Measurements from ENCODE around the gene SPAG16.

Gene SPAG16

DNA sequence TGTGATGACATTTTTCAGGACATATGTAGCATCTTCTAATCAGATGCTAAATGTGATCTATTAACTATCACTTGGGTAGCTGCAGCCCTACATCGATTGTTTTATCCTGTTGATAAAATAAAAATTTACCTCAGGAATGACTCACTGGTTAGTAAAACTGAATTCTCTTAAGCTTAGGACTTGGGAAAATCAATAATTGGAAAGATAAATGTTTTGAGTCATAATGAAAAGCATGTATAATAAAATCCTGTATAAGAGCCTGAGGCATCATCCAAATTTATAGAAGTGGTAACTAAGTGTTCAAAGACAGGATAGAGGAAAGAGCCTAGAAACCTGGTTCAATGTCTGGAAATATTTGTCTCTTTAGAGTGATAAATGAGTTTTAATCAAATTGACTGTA, 958.5 kb downstream of the SPAG16 start:
- H3K9ac ChIP-seq (ENCODE audit: low read length) = no peak overlapping the region
- H3K27me3 ChIP-seq (ENCODE audit: control insufficient read depth in 1 of 2, insufficient read depth in 2 of 2, low read length in 2 of 2) = no peaks in the 10 kb centered on the region
- H3K36me3 ChIP-seq (ENCODE audit: insufficient read depth, low read length) = no peaks in the 10 kb centered on the region
- no peaks in the 10 kb centered on the region for H3K9me3 ChIP-seq (ENCODE audit: low read length)
- no peaks in the 10 kb centered on the region for H3K4me1 ChIP-seq (ENCODE audit: insufficient read depth, low read length)
- no peak overlapping the region for H3K4me3 ChIP-seq (ENCODE audit: low read depth in 1 of 2, low read length in 2 of 2)
- H3K27ac ChIP-seq (ENCODE audit: low read depth, low read length) = no peak overlapping the region

DNA sequence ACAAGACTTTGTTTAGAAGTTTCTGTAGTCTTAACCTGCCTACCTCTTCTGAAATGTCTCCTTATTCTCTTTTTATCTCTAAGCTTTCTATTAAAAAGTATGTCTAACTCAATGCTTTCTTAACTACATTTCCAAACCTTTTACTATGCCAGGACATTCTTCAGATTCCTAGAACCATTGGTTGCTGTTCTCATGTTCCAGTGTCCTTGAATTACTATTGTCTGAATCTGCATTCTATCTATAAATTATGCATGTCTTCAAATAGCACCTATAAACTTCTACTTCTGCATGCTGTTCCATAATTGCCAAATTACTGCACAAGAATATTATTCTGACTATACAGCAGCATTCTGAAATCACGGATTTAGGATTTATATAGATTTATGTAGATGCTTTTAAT, 960.6 kb downstream of the SPAG16 start:
- no peaks in the 10 kb centered on the region for H3K36me3 ChIP-seq (ENCODE audit: insufficient read depth, low read length)
- H3K27ac ChIP-seq (ENCODE audit: low read depth, low read length) = no peak overlapping the region
- no peaks in the 10 kb centered on the region for H3K27me3 ChIP-seq (ENCODE audit: control insufficient read depth in 1 of 2, insufficient read depth in 2 of 2, low read length in 2 of 2)
- no peak overlapping the region for H3K4me3 ChIP-seq (ENCODE audit: low read depth in 1 of 2, low read length in 2 of 2)
- no peaks in the 10 kb centered on the region for H3K4me1 ChIP-seq (ENCODE audit: insufficient read depth, low read length)
- no peaks in the 10 kb centered on the region for H3K9me3 ChIP-seq (ENCODE audit: low read length)
- no peak overlapping the region for H3K9ac ChIP-seq (ENCODE audit: low read length)

DNA sequence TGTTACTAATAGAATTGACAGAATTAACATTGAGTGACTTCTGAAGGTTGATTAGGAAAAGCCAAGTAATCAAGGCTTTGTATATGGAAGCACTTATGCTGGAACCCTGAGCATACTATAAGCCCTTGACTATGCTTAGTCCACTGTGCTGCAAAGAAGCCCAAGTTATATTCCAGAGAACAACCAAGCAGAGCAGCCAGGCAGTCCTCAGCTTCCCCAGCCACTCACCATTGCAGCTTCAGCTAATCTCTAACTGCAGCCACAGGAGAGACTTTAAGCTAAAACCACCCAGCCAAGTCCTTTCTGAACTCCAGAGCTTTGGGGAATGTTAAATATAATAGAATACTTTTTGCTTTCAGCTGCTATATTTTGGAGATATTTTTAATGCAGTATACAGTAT, 962.2 kb downstream of the SPAG16 start:
- Histone ChIP-seq H3K36me3 (ENCODE audit: insufficient read depth, low read length) (no peaks in the 10 kb centered on the region), H3K4me1 (ENCODE audit: insufficient read depth, low read length) (no peaks in the 10 kb centered on the region), H3K27me3 (ENCODE audit: control insufficient read depth in 1 of 2, insufficient read depth in 2 of 2, low read length in 2 of 2) (no peaks in the 10 kb centered on the region), H3K9me3 (ENCODE audit: low read length) (no peaks in the 10 kb centered on the region), H3K27ac (ENCODE audit: low read depth, low read length) (no peak overlapping the region), H3K9ac (ENCODE audit: low read length) (no peak overlapping the region), H3K4me3 (ENCODE audit: low read depth in 1 of 2, low read length in 2 of 2) (no peak overlapping the region)

DNA sequence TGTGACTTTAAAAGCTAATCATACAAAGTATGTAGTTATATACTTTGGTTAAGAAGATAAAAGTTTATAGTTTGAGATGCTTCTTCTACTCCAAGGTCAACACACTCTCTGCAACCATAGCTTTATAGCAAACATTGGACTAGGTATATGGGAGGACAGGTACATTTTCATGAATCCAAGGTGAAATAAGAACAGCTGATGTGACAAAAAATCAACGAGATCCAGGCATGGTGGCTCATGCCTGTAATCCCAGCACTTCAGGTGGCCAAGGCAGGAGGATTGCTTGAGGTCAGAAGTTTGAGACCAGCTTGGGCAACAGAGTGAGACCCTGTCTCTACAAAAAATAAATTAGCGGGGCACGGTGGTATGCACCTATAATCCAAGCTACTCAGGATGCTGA, 963.3 kb downstream of the SPAG16 start:
- no peaks in the 10 kb centered on the region for H3K36me3 ChIP-seq (ENCODE audit: insufficient read depth, low read length)
- H3K4me3 ChIP-seq (ENCODE audit: low read depth in 1 of 2, low read length in 2 of 2) = no peak overlapping the region
- H3K27ac ChIP-seq (ENCODE audit: low read depth, low read length) = no peak overlapping the region
- no peaks in the 10 kb centered on the region for H3K4me1 ChIP-seq (ENCODE audit: insufficient read depth, low read length)
- H3K9me3 ChIP-seq (ENCODE audit: low read length) = no peaks in the 10 kb centered on the region
- no peak overlapping the region for H3K9ac ChIP-seq (ENCODE audit: low read length)
- no peaks in the 10 kb centered on the region for H3K27me3 ChIP-seq (ENCODE audit: control insufficient read depth in 1 of 2, insufficient read depth in 2 of 2, low read length in 2 of 2)

DNA sequence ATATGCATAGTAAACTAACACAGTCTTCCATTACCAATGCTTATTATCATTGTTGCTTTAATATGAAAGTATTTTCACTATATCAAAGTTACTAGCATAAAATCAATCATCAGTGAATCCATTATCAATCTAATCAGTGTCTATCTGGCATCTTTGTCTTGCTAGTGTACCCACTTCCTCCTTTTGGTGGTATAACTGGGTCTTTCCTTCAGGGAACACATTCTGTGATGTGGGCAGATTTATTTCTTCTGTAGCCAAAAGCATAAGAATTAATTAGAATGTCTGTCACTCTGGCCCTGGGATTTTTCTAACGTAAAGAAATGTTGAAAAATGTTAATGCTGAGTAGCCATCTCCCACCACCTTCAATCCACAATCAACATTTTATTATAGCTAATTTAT, 970.8 kb downstream of the SPAG16 start:
- no peaks in the 10 kb centered on the region for H3K9me3 ChIP-seq (ENCODE audit: low read length)
- no peak overlapping the region for H3K4me3 ChIP-seq (ENCODE audit: low read depth in 1 of 2, low read length in 2 of 2)
- no peak overlapping the region for H3K9ac ChIP-seq (ENCODE audit: low read length)
- no peaks in the 10 kb centered on the region for H3K36me3 ChIP-seq (ENCODE audit: insufficient read depth, low read length)
- H3K27me3 ChIP-seq (ENCODE audit: control insufficient read depth in 1 of 2, insufficient read depth in 2 of 2, low read length in 2 of 2) = no peaks in the 10 kb centered on the region
- H3K27ac ChIP-seq (ENCODE audit: low read depth, low read length) = no peak overlapping the region
- no peaks in the 10 kb centered on the region for H3K4me1 ChIP-seq (ENCODE audit: insufficient read depth, low read length)

DNA sequence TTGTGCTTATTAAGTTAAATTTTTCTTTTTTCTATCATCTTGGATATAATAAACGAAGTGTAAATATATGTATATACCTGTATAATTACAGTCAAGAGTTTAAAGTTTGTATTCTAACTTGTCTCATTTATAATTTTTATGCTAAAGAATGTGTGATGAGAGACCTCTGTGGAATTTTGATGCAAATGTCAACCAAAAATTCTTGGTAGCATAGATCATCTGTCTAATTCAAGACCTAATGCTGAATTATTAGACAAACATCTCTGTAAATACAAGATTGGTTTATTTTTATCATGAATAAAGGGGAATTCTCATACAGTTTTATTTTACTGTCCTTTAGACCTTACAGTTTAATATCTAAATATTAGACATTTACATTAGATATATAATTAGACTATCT, 977.4 kb downstream of the SPAG16 start:
- H3K4me1 ChIP-seq (ENCODE audit: insufficient read depth, low read length) = no peaks in the 10 kb centered on the region
- H3K9me3 ChIP-seq (ENCODE audit: low read length) = no peaks in the 10 kb centered on the region
- no peaks in the 10 kb centered on the region for H3K36me3 ChIP-seq (ENCODE audit: insufficient read depth, low read length)
- no peak overlapping the region for H3K27ac ChIP-seq (ENCODE audit: low read depth, low read length)
- H3K9ac ChIP-seq (ENCODE audit: low read length) = no peak overlapping the region
- H3K4me3 ChIP-seq (ENCODE audit: low read depth in 1 of 2, low read length in 2 of 2) = no peak overlapping the region
- H3K27me3 ChIP-seq (ENCODE audit: control insufficient read depth in 1 of 2, insufficient read depth in 2 of 2, low read length in 2 of 2) = no peaks in the 10 kb centered on the region

DNA sequence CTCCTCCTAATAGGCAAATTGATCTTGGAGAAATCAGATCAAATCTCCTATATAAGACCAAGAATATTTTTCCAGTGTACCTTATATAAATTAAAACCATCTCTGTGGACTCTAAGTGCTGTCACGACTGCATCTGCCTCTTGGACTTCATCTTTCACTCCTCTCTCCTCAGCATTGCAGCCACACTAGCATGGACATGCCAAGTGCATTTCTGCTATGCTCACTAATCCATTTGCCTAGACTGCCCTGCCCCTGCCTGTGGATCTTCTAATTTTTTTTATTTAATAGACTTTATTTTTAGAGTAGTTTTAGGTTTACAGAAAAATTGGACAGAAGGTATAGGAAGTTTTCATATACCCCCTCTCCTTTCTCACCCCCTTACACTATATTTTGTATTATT, 979.9 kb downstream of the SPAG16 start:
- Histone ChIP-seq H3K4me1 (ENCODE audit: insufficient read depth, low read length) (no peaks in the 10 kb centered on the region), H3K4me3 (ENCODE audit: low read depth in 1 of 2, low read length in 2 of 2) (no peak overlapping the region), H3K27me3 (ENCODE audit: control insufficient read depth in 1 of 2, insufficient read depth in 2 of 2, low read length in 2 of 2) (no peaks in the 10 kb centered on the region), H3K27ac (ENCODE audit: low read depth, low read length) (no peak overlapping the region), H3K9ac (ENCODE audit: low read length) (no peak overlapping the region), H3K9me3 (ENCODE audit: low read length) (no peaks in the 10 kb centered on the region), H3K36me3 (ENCODE audit: insufficient read depth, low read length) (no peaks in the 10 kb centered on the region)

DNA sequence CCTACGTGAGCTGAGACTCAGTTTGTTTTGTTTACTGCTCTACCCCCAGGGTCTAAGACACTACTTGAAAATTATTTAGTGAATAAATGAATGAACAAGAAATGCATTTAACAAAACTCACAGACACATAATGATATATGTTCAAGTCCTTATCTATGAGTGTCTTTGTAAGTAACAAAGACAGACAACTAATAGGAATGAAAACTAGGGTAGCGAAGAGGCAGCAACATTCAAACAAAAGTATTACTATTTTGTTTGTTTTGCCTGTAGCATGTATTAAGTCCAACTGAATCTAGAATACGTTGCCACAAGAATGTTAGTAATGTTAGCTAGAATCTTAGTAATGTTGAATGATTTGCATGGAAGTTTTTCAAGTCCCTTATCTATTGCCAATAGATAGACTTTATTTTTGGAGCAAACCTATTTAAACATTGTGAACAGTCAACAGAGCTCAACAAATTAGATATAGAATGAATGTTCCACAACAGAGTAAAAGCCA, 981.8 kb downstream of the SPAG16 start:
- Histone ChIP-seq H3K4me3 (ENCODE audit: low read depth in 1 of 2, low read length in 2 of 2) (no peak overlapping the region), H3K4me1 (ENCODE audit: insufficient read depth, low read length) (no peaks in the 10 kb centered on the region), H3K27ac (ENCODE audit: low read depth, low read length) (no peak overlapping the region), H3K9ac (ENCODE audit: low read length) (no peak overlapping the region), H3K36me3 (ENCODE audit: insufficient read depth, low read length) (no peaks in the 10 kb centered on the region), H3K9me3 (ENCODE audit: low read length) (no peaks in the 10 kb centered on the region), H3K27me3 (ENCODE audit: control insufficient read depth in 1 of 2, insufficient read depth in 2 of 2, low read length in 2 of 2) (no peaks in the 10 kb centered on the region)

DNA sequence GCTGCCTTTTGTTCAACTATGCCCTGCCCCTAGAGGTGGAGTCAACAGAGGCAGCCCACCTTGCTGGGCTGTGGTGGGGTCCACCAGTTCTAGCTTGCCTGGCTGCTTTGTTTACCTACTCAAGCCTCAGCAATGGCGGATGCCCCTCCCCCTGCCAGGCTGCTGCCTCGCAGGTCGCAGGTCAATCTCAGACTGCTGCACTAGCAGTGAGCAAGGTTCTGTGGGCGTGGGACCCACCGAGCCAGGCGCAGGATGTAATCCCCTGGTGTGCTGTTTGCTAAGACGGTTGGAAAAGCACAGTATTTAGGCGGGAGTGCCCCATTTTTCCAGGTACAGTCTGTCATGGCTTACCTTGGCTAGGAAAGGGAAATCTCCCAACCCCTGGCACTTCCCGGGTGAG, 993.6 kb downstream of the SPAG16 start:
- H3K9me3 ChIP-seq (ENCODE audit: low read length) = no peaks in the 10 kb centered on the region
- no peak overlapping the region for H3K27ac ChIP-seq (ENCODE audit: low read depth, low read length)
- no peaks in the 10 kb centered on the region for H3K36me3 ChIP-seq (ENCODE audit: insufficient read depth, low read length)
- H3K4me3 ChIP-seq (ENCODE audit: low read depth in 1 of 2, low read length in 2 of 2) = no peak overlapping the region
- no peak overlapping the region for H3K9ac ChIP-seq (ENCODE audit: low read length)
- no peaks in the 10 kb centered on the region for H3K27me3 ChIP-seq (ENCODE audit: control insufficient read depth in 1 of 2, insufficient read depth in 2 of 2, low read length in 2 of 2)
- no peaks in the 10 kb centered on the region for H3K4me1 ChIP-seq (ENCODE audit: insufficient read depth, low read length)

DNA sequence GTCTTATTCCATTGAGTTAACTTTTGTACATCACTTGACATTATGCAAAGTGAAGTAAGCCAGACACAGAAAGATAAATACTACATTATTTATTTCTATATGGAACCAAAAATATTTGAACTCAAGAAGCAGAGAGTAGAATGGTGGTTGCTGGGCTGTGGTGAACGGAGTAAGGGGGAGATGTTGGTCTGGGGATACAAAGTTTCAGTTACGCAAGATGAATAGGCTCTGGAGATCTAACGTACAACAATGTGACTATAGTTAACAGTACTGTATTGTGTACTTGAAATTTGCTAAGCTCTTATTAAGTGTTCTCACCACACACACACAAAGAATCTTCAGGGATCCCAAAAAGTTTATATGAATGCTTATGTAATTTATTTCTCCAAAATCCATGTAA, 1001.7 kb downstream of the SPAG16 start:
- no peaks in the 10 kb centered on the region for H3K4me1 ChIP-seq (ENCODE audit: insufficient read depth, low read length)

DNA sequence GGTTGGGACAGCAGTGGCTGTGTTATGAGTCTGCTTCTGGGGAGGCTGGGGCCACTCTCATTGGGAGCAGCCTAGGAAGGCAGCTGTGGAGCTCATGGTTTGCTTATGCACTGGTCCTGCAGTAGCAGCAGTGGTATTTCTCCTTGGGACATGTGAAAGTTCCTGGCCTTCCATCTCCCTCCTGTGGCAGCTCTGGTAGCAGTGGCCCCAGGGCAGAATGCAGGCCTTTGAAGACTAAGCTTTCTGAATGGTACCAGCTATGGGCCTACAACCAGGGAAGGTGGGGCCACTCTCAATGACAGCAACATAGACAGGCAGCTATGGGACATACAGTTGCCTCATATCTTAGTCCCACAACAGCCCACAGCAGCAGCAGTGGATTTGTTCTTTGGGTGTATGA, 1009.3 kb downstream of the SPAG16 start:
- H3K9me3 ChIP-seq (ENCODE audit: low read length) = peaks cover 9% of the 10 kb centered on the region
- no peaks in the 10 kb centered on the region for H3K36me3 ChIP-seq (ENCODE audit: insufficient read depth, low read length)
- H3K4me3 ChIP-seq (ENCODE audit: low read depth in 1 of 2, low read length in 2 of 2) = no peak overlapping the region
- H3K9ac ChIP-seq (ENCODE audit: low read length) = no peak overlapping the region
- no peak overlapping the region for H3K27ac ChIP-seq (ENCODE audit: low read depth, low read length)
- H3K4me1 ChIP-seq (ENCODE audit: insufficient read depth, low read length) = no peaks in the 10 kb centered on the region
- H3K27me3 ChIP-seq (ENCODE audit: control insufficient read depth in 1 of 2, insufficient read depth in 2 of 2, low read length in 2 of 2) = no peaks in the 10 kb centered on the region

More for the DNA sequence above, 1001.7 kb downstream of the SPAG16 start:
- H3K36me3 ChIP-seq (ENCODE audit: insufficient read depth, low read length) = no peaks in the 10 kb centered on the region
- H3K27me3 ChIP-seq (ENCODE audit: control insufficient read depth in 1 of 2, insufficient read depth in 2 of 2, low read length in 2 of 2) = no peaks in the 10 kb centered on the region
- no peak overlapping the region for H3K4me3 ChIP-seq (ENCODE audit: low read depth in 1 of 2, low read length in 2 of 2)
- H3K9me3 ChIP-seq (ENCODE audit: low read length) = no peaks in the 10 kb centered on the region
- H3K9ac ChIP-seq (ENCODE audit: low read length) = no peak overlapping the region
- H3K27ac ChIP-seq (ENCODE audit: low read depth, low read length) = no peak overlapping the region

DNA sequence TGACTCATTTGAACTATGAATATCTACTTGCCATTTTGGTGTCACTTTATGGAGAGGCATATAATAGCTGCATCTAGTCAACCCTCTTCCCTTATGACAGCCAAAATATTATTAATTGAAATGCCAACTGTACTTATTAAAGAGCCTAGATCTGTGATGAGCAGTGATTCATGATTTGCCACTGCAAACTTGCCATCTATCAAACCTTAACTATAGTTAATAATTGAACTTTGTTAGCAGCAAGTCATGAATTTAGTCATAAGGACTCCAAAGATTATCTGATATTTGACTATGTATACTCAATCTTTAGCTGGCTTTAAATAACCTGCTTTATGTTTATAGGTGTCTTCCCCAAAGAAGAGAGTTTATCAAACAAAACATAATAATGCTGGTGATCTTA, 1010.2 kb downstream of the SPAG16 start:
- H3K27ac ChIP-seq (ENCODE audit: low read depth, low read length) = no peak overlapping the region
- no peaks in the 10 kb centered on the region for H3K36me3 ChIP-seq (ENCODE audit: insufficient read depth, low read length)
- H3K4me3 ChIP-seq (ENCODE audit: low read depth in 1 of 2, low read length in 2 of 2) = no peak overlapping the region
- H3K9me3 ChIP-seq (ENCODE audit: low read length) = peaks cover 9% of the 10 kb centered on the region
- no peaks in the 10 kb centered on the region for H3K27me3 ChIP-seq (ENCODE audit: control insufficient read depth in 1 of 2, insufficient read depth in 2 of 2, low read length in 2 of 2)
- no peaks in the 10 kb centered on the region for H3K4me1 ChIP-seq (ENCODE audit: insufficient read depth, low read length)
- H3K9ac ChIP-seq (ENCODE audit: low read length) = no peak overlapping the region

All from muscle layer of colon (tissue), 2 donors.